OCI-LY7 (cell line): ENCODE data around the gene FAM187B. TPM values are rescaled to one million over a fixed set of nuclear protein-coding genes. Genes with fewer than 3 reads are reported as not detected.
A peak's percentile ranks its signal among the peaks of the same experiment; 100 is the strongest.
"Not testable (repeated sequence)": the region's sequence is repeated elsewhere in the genome, so short reads cannot be mapped to it uniquely, and the experiment has no call there.

Experiments
- BruUV-seq: library from RNA; stranded (reverse); fragments of 400-500 nt; replicated peaks from 2 replicates; lab custom pipeline; 2021; lab: Mats Ljungman, UMichigan
- CTCF ChIA-PET: fragments of 300-600 bp; sonication (Branson Sonifier 250); formaldehyde crosslinking; loops from one replicate; lab custom pipeline; 2022; ENCODE audit warnings: antibody characterized with exemption; ENCODE audit not compliant: unreplicated experiment; lab: Charles Lee
- POLR2A ChIA-PET: fragments of 300-600 bp; sonication (Branson Sonifier 250); formaldehyde crosslinking; loops from one replicate; lab custom pipeline; 2022; ENCODE audit warnings: antibody characterized with exemption; lab: Charles Lee
- DNase-seq: peaks from one replicate; pipeline ENCODE4 v3.0.0-alpha.2; 2015; ENCODE audit warnings: low spot score
- H2AFZ ChIP-seq: fragments of 200-600 bp; sonication (generic), shearing (Covaris generic); 2 replicates; pipeline ENCODE4 v1.6.1; 2014; ENCODE audit warnings: mild to moderate bottlenecking, antibody characterized with exemption, low read length, moderate library complexity
- H3K27ac ChIP-seq: fragments of 200-600 bp; sonication (generic); 2 replicates; pipeline ENCODE4 v1.5.1; 2014; ENCODE audit warnings: mixed run types, low read depth, mild to moderate bottlenecking, moderate library complexity, low read length, inconsistent platforms; ENCODE audit not compliant: poor library complexity, severe bottlenecking
- H3K36me3 ChIP-seq: fragments of 200-600 bp; sonication (generic); 2 replicates; pipeline ENCODE4 v1.6.1; 2014; ENCODE audit warnings: mild to moderate bottlenecking, antibody characterized with exemption, low read length, moderate library complexity, mixed read lengths; ENCODE audit not compliant: insufficient read depth
- H3K4me1 ChIP-seq: fragments of 200-600 bp; sonication (generic); 2 replicates; pipeline ENCODE4 v1.5.1; 2014; ENCODE audit warnings: mild to moderate bottlenecking, low read length; ENCODE audit not compliant: insufficient read depth, poor library complexity, severe bottlenecking
- H3K4me2 ChIP-seq: fragments of 200-600 bp; sonication (generic); 2 replicates; pipeline ENCODE4 v1.6.1; 2014; ENCODE audit warnings: mild to moderate bottlenecking, low read length
- H3K4me3 ChIP-seq: fragments of 200-600 bp; sonication (generic); 2 replicates; pipeline ENCODE4 v1.5.1; 2014; ENCODE audit warnings: mild to moderate bottlenecking, low read depth, low read length; ENCODE audit not compliant: poor library complexity, severe bottlenecking
- H3K79me2 ChIP-seq: fragments of 200-600 bp; sonication (generic); 2 replicates; pipeline ENCODE4 v1.6.1; 2016; ENCODE audit warnings: low read depth, mild to moderate bottlenecking, low read length, moderate library complexity, mixed read lengths; ENCODE audit not compliant: insufficient read depth
- H3K9me2 ChIP-seq: fragments of 200-600 bp; sonication (generic); 2 replicates; pipeline ENCODE4 v1.6.1; 2016; ENCODE audit warnings: mild to moderate bottlenecking, low read length, mixed read lengths; ENCODE audit not compliant: insufficient read depth
- H3K9me3 ChIP-seq: fragments of 200-600 bp; sonication (generic); 2 replicates; pipeline ENCODE4 v1.6.1; 2014; ENCODE audit warnings: mild to moderate bottlenecking, mixed run types, low read length, mixed read lengths
- H4K20me1 ChIP-seq: fragments of 200-600 bp; sonication (generic); 2 replicates; pipeline ENCODE4 v1.6.1; 2014; ENCODE audit warnings: mild to moderate bottlenecking, antibody characterized with exemption, low read length, moderate library complexity, mixed read lengths; ENCODE audit not compliant: insufficient read depth
- EZH2phosphoT487 ChIP-seq: fragments of 200-600 bp; sonication (generic); IDR thresholded peaks from 2 replicates; pipeline ENCODE4 v1.6.1; 2018; ENCODE audit warnings: low read depth, borderline replicate concordance, mild to moderate bottlenecking, mixed run types, antibody characterized with exemption, low read length, moderate library complexity, mixed read lengths
- intact Hi-C: fragments of 100-400 bp; cut with micrococcal nuclease; formaldehyde crosslinking; loops from one replicate; pipeline ENCODE4 v1.10.0; 2022; ENCODE audit not compliant: unreplicated experiment
- total RNA-seq, 2 experiments: library from RNA; depleted of rRNA in 1 of 2; stranded (reverse); fragments of >200 nt in 1 of 2; shearing (Covaris generic) in 1 of 2; gene quantifications; 2 replicates each; pipeline ENCODE4 v1.2.3, GENCODE V29; 2014 to 2022
- TF ChIP-seq, protein P1 (sequence below): fragments of 200-600 bp; sonication (generic); conservative IDR thresholded peaks from 2 replicates; pipeline ENCODE4 v1.5.1; 2014; ENCODE audit warnings: mild to moderate bottlenecking, antibody characterized with exemption, low read length, moderate library complexity, mixed read lengths

The FAM187B gene
- total RNA-seq, 2 experiments from 2014 or later = not detected

DNA sequence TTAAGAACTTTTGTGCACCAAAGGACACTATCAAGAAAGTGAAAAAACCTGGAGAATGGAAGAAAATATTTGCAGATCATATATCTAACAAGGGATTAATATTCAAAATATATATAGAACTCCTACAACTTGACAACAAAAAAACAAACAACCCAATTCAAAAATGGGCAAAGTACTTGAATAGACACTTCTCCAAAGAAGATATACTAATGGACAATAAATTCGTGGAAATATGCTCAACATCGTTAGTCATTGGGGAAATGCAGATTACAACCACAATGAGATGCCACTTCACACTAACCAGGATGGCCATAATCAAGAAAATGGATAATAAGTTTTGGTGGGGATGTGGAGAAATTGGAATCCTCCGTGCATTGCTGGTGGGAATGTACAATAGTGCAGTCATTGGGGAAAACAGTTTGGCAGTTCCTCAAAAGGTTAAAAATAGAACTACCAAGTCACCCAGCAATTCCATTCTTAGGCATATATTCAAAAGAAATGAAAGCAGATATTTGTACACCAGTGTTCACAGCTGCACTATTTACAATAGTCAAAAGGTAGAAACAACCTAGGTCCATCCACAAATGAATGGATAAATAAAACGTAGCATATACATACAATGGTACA is 18.0 kb upstream of the FAM187B start:
- CTCF ChIA-PET = no interaction called here

DNA sequence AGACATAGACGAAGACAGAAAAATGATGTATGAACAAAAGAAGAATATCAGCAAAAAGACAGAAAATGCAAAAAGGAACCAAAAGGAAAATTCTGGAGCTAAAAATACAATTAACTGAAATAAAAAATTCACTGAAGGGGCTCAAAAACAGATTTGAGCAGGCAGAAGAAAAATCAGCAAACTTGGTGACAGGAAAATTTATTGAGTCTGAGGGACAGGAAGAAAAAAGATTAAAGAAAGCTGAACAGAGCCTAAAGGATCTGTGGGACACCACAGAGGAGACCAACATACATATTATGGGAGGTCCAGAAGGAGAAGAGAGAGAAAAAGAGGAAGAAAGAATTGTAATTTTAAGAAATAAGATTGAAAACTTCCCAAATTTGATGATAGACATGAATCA is 12.9 kb upstream of the FAM187B start:
- H3K4me1 ChIP-seq = peaks cover 9% of the 10 kb centered on the region
- H3K4me2 ChIP-seq = no peak overlapping the region
- H3K9me2 ChIP-seq = no peaks in the 10 kb centered on the region
- peaks cover 26% of the 10 kb centered on the region for H3K9me3 ChIP-seq
- DNase-seq = no peak
- no peaks in the 10 kb centered on the region; the same call in 1 of the 2 replicates for H3K36me3 ChIP-seq
- TF ChIP-seq, protein P1, sequence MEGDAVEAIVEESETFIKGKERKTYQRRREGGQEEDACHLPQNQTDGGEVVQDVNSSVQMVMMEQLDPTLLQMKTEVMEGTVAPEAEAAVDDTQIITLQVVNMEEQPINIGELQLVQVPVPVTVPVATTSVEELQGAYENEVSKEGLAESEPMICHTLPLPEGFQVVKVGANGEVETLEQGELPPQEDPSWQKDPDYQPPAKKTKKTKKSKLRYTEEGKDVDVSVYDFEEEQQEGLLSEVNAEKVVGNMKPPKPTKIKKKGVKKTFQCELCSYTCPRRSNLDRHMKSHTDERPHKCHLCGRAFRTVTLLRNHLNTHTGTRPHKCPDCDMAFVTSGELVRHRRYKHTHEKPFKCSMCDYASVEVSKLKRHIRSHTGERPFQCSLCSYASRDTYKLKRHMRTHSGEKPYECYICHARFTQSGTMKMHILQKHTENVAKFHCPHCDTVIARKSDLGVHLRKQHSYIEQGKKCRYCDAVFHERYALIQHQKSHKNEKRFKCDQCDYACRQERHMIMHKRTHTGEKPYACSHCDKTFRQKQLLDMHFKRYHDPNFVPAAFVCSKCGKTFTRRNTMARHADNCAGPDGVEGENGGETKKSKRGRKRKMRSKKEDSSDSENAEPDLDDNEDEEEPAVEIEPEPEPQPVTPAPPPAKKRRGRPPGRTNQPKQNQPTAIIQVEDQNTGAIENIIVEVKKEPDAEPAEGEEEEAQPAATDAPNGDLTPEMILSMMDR = no peak
- no peak for TF ChIP-seq EZH2phosphoT487
- H3K79me2 ChIP-seq = no peaks in the 10 kb centered on the region
- H2AFZ ChIP-seq = no peak overlapping the region
- ChIA-PET POLR2A (no interaction called here), CTCF (no interaction called here)
- H3K4me3 ChIP-seq = no peak overlapping the region
- BruUV-seq = no TSS peak
- H4K20me1 ChIP-seq = no peaks in the 10 kb centered on the region
- intact Hi-C loops = no loop called here
- no peak overlapping the region for H3K27ac ChIP-seq

More for the DNA sequence above, 18.0 kb upstream of the FAM187B start:
- Histone ChIP-seq H3K27ac (no peak overlapping the region), H3K4me1 (peaks cover 21% of the 10 kb centered on the region), H4K20me1 (no peaks in the 10 kb centered on the region), H3K4me2 (peak overlapping the region; percentile 76), H3K4me3 (peak overlapping the region; percentile 82), H3K36me3 (peaks cover 14% of the 10 kb centered on the region), H2AFZ (no peak overlapping the region; the same call in 1 of the 2 replicates), H3K9me2 (no peaks in the 10 kb centered on the region), H3K9me3 (peaks cover 19% of the 10 kb centered on the region), H3K79me2 (peaks cover 9% of the 10 kb centered on the region; the same call in 1 of the 2 replicates)
- intact Hi-C loops = loop anchor here (5.0 kb wide), 1 partner anchor 381 kb away; the partner anchor contains the start of gene RBM42
- TF ChIP-seq, protein P1 = no peak
- TF ChIP-seq EZH2phosphoT487 = no peak
- DNase-seq = no peak
- POLR2A ChIA-PET = no interaction called here
- BruUV-seq = no TSS peak

- Histone ChIP-seq H2AFZ (peak overlapping the region; percentile 20; the same call in 1 of the 2 replicates), H3K9me2 (no peaks in the 10 kb centered on the region), H4K20me1 (no peaks in the 10 kb centered on the region), H3K4me3 (no peak overlapping the region), H3K4me1 (peaks cover 9% of the 10 kb centered on the region), H3K36me3 (no peaks in the 10 kb centered on the region; the same call in 1 of the 2 replicates), H3K79me2 (no peaks in the 10 kb centered on the region), H3K9me3 (peaks cover 26% of the 10 kb centered on the region), H3K27ac (no peak overlapping the region), H3K4me2 (no peak overlapping the region)
- TF ChIP-seq, protein P1 = no peak
- no peak for TF ChIP-seq EZH2phosphoT487
- ChIA-PET CTCF (interaction anchor here (0.6 kb wide), 1 partner anchor 10 kb away, joined by 3 read pairs; no protein-coding TSS in a partner anchor), POLR2A (interaction anchor here (0.9 kb wide), 1 partner anchor 80 kb away, joined by 4 read pairs; no protein-coding TSS in a partner anchor)
- no peak for DNase-seq
- no TSS peak for BruUV-seq
- intact Hi-C loops = no loop called here
Measured at GRCh38 chr19:35240327-35240726, 11.8 kb upstream of the FAM187B start.

DNA sequence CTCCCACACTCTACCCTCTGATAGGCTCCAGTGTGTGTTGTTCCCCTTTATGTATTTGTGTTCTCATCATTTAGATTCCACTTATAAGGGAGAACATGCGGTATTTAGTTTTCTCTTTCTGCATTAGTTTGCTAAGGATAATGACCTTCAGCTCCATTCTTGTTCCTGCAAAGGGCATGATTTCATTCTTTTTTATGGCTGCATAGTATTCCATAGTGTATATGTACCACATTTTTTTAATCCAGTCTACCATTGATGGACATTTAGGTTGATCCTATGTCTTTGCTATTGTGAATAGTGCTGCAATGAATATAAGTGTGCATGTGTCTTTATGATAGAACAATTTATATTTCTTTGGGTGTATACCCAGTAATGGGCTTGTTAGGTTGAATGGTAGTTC is 11.1 kb upstream of the FAM187B start:
- H2AFZ ChIP-seq, DNase-seq, H3K79me2 ChIP-seq, H3K27ac ChIP-seq, H3K4me1 ChIP-seq, H3K36me3 ChIP-seq, BruUV-seq, intact Hi-C loops, H3K9me2 ChIP-seq, H3K4me3 ChIP-seq, H4K20me1 ChIP-seq, H3K4me2 ChIP-seq: not testable (repeated sequence)
- H3K9me3 ChIP-seq = peaks cover 24% of the 10 kb centered on the region
- ChIA-PET CTCF (interaction anchor here (0.6 kb wide), 1 partner anchor 10 kb away, joined by 3 read pairs; no protein-coding TSS in a partner anchor), POLR2A (interaction anchor here (0.6 kb wide), 1 partner anchor 189 kb away, joined by 4 read pairs; no protein-coding TSS in a partner anchor)
